PFSK-1 (cell line): ENCODE data around the gene C1QA.

Experiments used
- POLR2AphosphoS5 ChIP-seq: IDR thresholded peaks from 2 replicates; pipeline ENCODE4 v1.6.1; 2012; ENCODE audit warnings: low read depth, mild to moderate bottlenecking, control low read depth, low read length, moderate library complexity
- REST ChIP-seq, 2 experiments: IDR thresholded peaks; 2 replicates each; pipeline versions ENCODE4 v1.6.1 to v1.8.0; 2011 to 2012; ENCODE audit warnings: low read depth in 2 of 2, low read length in 2 of 2, control low read depth in 1 of 2, inconsistent platforms in 1 of 2, mild to moderate bottlenecking in 1 of 2, moderate library complexity in 1 of 2; ENCODE audit not compliant: insufficient read depth in 1 of 2
- SIN3A ChIP-seq: IDR thresholded peaks from 2 replicates; pipeline ENCODE4 v1.6.1; 2012; ENCODE audit warnings: mild to moderate bottlenecking, low read length, moderate library complexity, borderline replicate concordance; ENCODE audit not compliant: insufficient read depth
- TAF1 ChIP-seq: IDR thresholded peaks from 2 replicates; pipeline ENCODE4 v1.6.1; 2012; ENCODE audit warnings: low read length, control low read depth, borderline replicate concordance; ENCODE audit not compliant: insufficient read depth

GRCh38 chr1:22637907-22638445, 1.5 kb downstream of the C1QA start:
- TF ChIP-seq TAF1 (no peak), POLR2AphosphoS5 (no peak), REST (IDR thresholded peaks at IDR 0.05; ENCODE audit: insufficient read depth in 1 of 2, low read depth in 2 of 2, low read length in 2 of 2) (no peak), SIN3A (no peak)
